HepG2 (cell line): ENCODE results near the gene NFAT5. TPM values are rescaled to one million over a fixed set of nuclear protein-coding genes. Genes with fewer than 3 reads are reported as not detected.

ENCODE experiments used
- ATAC-seq: fragments of 200-7000 bp; cut with Tn5 transposase; 3 replicates; pipeline ENCODE4 v1.9.1; 2020; ENCODE audit warnings: mild to moderate bottlenecking, moderate library complexity
- BruUV-seq: library from RNA; stranded (reverse); fragments of 400-500 nt; replicated peaks from 2 replicates; lab custom pipeline; 2021; lab: Mats Ljungman, UMichigan
- CTCF ChIA-PET: fragments of 300-600 bp; formaldehyde crosslinking; extraction: SDS; loops from one replicate; lab custom pipeline; 2021; ENCODE audit warnings: low total read pairs, inconsistent platforms, low intra/inter-chr PET ratio; lab: Yijun Ruan, JAX
- POLR2A ChIA-PET: fragments of 350-600 bp; sonication (Branson Sonifier 250); formaldehyde crosslinking; loops from one replicate; lab custom pipeline; 2020; ENCODE audit warnings: antibody characterized with exemption, inconsistent platforms; lab: Yijun Ruan, JAX
- DNase-seq: peaks from one replicate; pipeline ENCODE4 v3.0.0-alpha.2; 2015; ENCODE audit warnings: low spot score
- FAIRE-seq: peaks from 3 replicates; lab custom pipeline; 2011; peaks lifted over from hg19 to GRCh38; lab: Jason Lieb, UNC
- H2AFZ ChIP-seq: one replicate; pipeline ENCODE4 v1.6.1; 2011; ENCODE audit warnings: low read length, inconsistent platforms
- H3K27ac ChIP-seq: fragments of 300-600 bp; 3 replicates; pipeline ENCODE4 v1.8.0; 2011; ENCODE audit warnings: mixed run types, mild to moderate bottlenecking, mixed read lengths, low read length, inconsistent platforms; ENCODE audit not compliant: insufficient read depth; ENCODE audit errors: extremely low read length
- H3K27me3 ChIP-seq, 2 experiments: fragments of 200-600 bp in 1 of 2; 2 replicates in 1 of 2; 3 replicates in 1 of 2; pipeline versions ENCODE4 v1.6.0 to v1.8.0; 2011; ENCODE audit warnings: low read length in 2 of 2, mild to moderate bottlenecking in 2 of 2, moderate library complexity in 2 of 2, inconsistent platforms in 1 of 2; ENCODE audit not compliant: insufficient read depth in 2 of 2, control insufficient read depth in 1 of 2
- H3K36me3 ChIP-seq, 2 experiments: fragments of 200-600 bp in 1 of 2; replicated peaks in 1 of 2; 2 replicates in 1 of 2; 3 replicates in 1 of 2; pipeline versions ENCODE4 v1.5.1 to v1.8.0; 2011; ENCODE audit warnings: low read length in 2 of 2, inconsistent platforms in 1 of 2; ENCODE audit not compliant: insufficient read depth in 2 of 2, control insufficient read depth in 1 of 2
- H3K4me1 ChIP-seq: 2 replicates; pipeline ENCODE4 v1.5.1; 2012; ENCODE audit warnings: low read length, inconsistent platforms; ENCODE audit not compliant: insufficient read depth
- H3K4me2 ChIP-seq: 2 replicates; pipeline ENCODE4 v1.6.0; 2011; ENCODE audit warnings: low read depth, low read length, inconsistent platforms
- H3K4me3 ChIP-seq, 3 experiments: fragments of 200-600 bp in 1 of 3; sonication (generic), shearing (Covaris generic) in 1 of 3; replicated peaks in 1 of 3; 2 replicates each; pipeline ENCODE4 v1.5.1; 2011 to 2016; ENCODE audit warnings: low read length in 3 of 3, inconsistent platforms in 2 of 3, low read depth in 2 of 3, mild to moderate bottlenecking in 2 of 3, control low read depth in 1 of 3, mixed read lengths in 1 of 3; ENCODE audit not compliant: insufficient read depth in 1 of 3
- H3K79me2 ChIP-seq: one replicate; pipeline ENCODE4 v1.6.1; 2011; ENCODE audit warnings: low read length, inconsistent platforms; ENCODE audit not compliant: insufficient read depth
- H3K9ac ChIP-seq: 2 replicates; pipeline ENCODE4 v1.6.0; 2011; ENCODE audit warnings: mild to moderate bottlenecking, low read depth, low read length, inconsistent platforms; ENCODE audit not compliant: insufficient read depth
- H3K9me3 ChIP-seq: 2 replicates; pipeline ENCODE4 v1.5.1; 2012; ENCODE audit warnings: mild to moderate bottlenecking, low read length
- H4K20me1 ChIP-seq: 2 replicates; pipeline ENCODE4 v1.6.0; 2011; ENCODE audit warnings: inconsistent platforms, mild to moderate bottlenecking, low read length, moderate library complexity; ENCODE audit not compliant: insufficient read depth
- IKZF4 ChIP-seq: sonication (generic); formaldehyde crosslinking; IDR thresholded peaks from 2 replicates; pipeline ENCODE4 v1.5.1; 2020; ENCODE audit warnings: borderline replicate concordance, mild to moderate bottlenecking, low read depth, missing genetic modification reagents; ENCODE audit errors: not compliant biosample characterization
- MIXL1 ChIP-seq: IDR thresholded peaks from 2 replicates; pipeline ENCODE4 v1.6.1; 2016
- NRL ChIP-seq: sonication (generic); formaldehyde crosslinking; IDR thresholded peaks from 2 replicates; pipeline ENCODE4 v1.5.0; 2020; ENCODE audit warnings: missing genetic modification reagents, mild to moderate bottlenecking, moderate library complexity, borderline replicate concordance
- PHF21A ChIP-seq: sonication (generic); formaldehyde crosslinking; IDR thresholded peaks from 2 replicates; pipeline ENCODE4 v1.5.0; 2020; ENCODE audit warnings: mild to moderate bottlenecking, missing genetic modification reagents
- RAD21 ChIP-seq: fragments of 450-650 bp; formaldehyde crosslinking; IDR thresholded peaks from 2 replicates; pipeline ENCODE4 v1.5.0; 2020; ENCODE audit warnings: mild to moderate bottlenecking
- RXRA ChIP-seq: sonication (generic); formaldehyde crosslinking; IDR thresholded peaks from 2 replicates; pipeline ENCODE4 v1.5.1; 2020; ENCODE audit warnings: missing genetic modification reagents
- SKI ChIP-seq: fragments of 450-650 bp; IDR thresholded peaks from one replicate; pipeline ENCODE4 v1.6.1; 2018; ENCODE audit warnings: mild to moderate bottlenecking; ENCODE audit not compliant: partially characterized antibody
- TAF1 ChIP-seq: sonication (generic); formaldehyde crosslinking; IDR thresholded peaks from 2 replicates; pipeline ENCODE4 v1.4.0; 2020; ENCODE audit warnings: missing genetic modification reagents
- ZBTB3 ChIP-seq: sonication (generic); formaldehyde crosslinking; IDR thresholded peaks from 2 replicates; pipeline ENCODE4 v1.4.0; 2020; ENCODE audit warnings: low read depth, mild to moderate bottlenecking, moderate library complexity, missing genetic modification reagents, borderline replicate concordance
- ZFP1 ChIP-seq: IDR thresholded peaks from 2 replicates; pipeline ENCODE4 v1.6.1; 2016
- ZMYM4 ChIP-seq: sonication (generic); formaldehyde crosslinking; IDR thresholded peaks from 2 replicates; pipeline ENCODE4 v1.8.1; 2023; ENCODE audit warnings: mild to moderate bottlenecking, missing genetic modification reagents
- ZNF709 ChIP-seq: sonication (generic); formaldehyde crosslinking; IDR thresholded peaks from 2 replicates; pipeline ENCODE4 v1.5.0; 2020; ENCODE audit warnings: mild to moderate bottlenecking, missing genetic modification reagents
- WGBS: methylation state at CpG from one replicate; pipeline ENCODE4 v1.1.6; 2017; ENCODE audit warnings: low lambda C conversion rate; 5-methylcytosine and 5-hydroxymethylcytosine counted together
- in situ Hi-C: cut with HindIII; loops from 2 replicates; pipeline ENCODE4 v1.10.0; 2017; ENCODE audit warnings: low pct_unique_long_range_greater_than_20kb; ENCODE audit not compliant: extremely low pct_ligation_motif_present
- intact Hi-C: fragments of 100-400 bp; cut with micrococcal nuclease; formaldehyde crosslinking; loops from one replicate; pipeline ENCODE4 v1.10.0; 2022; ENCODE audit not compliant: unreplicated experiment
- polyA plus RNA-seq, 8 experiments: library from polyadenylated mRNA; depleted of rRNA in 3 of 8; stranded (reverse) in 7 of 8; unstranded in 1 of 8; fragments of >200 nt; fragmentation: Illumina TruSeq in 4 of 8; extraction: Trizol in 4 of 8; gene quantifications; 2 replicates each; pipeline versions ENCODE4 v1.2.1 to v1.2.3, GENCODE V29; 2011 to 2016; ENCODE audit warnings: low read depth in 4 of 8, missing spikeins in 1 of 8, mixed read lengths in 1 of 8; ENCODE audit not compliant: insufficient read depth in 1 of 8
- total RNA-seq, 5 experiments: library from RNA; depleted of rRNA; stranded (reverse); fragments of >200 nt; fragmentation: Illumina TruSeq; extraction: Trizol; gene quantifications; 2 replicates each; pipeline ENCODE4 v1.2.3, GENCODE V29; 2016; ENCODE audit warnings: low read depth in 1 of 5
- TF ChIP-seq, protein P1 (sequence below): IDR thresholded peaks from 2 replicates; pipeline ENCODE4 v1.6.1; 2016; ENCODE audit warnings: mild to moderate bottlenecking
- TF ChIP-seq, protein P2 (sequence below): IDR thresholded peaks from 2 replicates; pipeline ENCODE4 v1.6.1; 2016; ENCODE audit warnings: missing compliant biosample characterization, missing genetic modification reagents, borderline replicate concordance
- TF ChIP-seq, protein P3 (sequence below): sonication (generic); formaldehyde crosslinking; IDR thresholded peaks from 2 replicates; pipeline ENCODE4 v1.8.1; 2023; ENCODE audit warnings: missing genetic modification reagents, inconsistent platforms, borderline replicate concordance

Gene NFAT5
- total and polyA plus RNA-seq, 2 of the 13 experiments (the other 11 are each of a cell fraction or from before 2014, with no cell fraction given), result 20.5 to 54.3 TPM

DNA sequence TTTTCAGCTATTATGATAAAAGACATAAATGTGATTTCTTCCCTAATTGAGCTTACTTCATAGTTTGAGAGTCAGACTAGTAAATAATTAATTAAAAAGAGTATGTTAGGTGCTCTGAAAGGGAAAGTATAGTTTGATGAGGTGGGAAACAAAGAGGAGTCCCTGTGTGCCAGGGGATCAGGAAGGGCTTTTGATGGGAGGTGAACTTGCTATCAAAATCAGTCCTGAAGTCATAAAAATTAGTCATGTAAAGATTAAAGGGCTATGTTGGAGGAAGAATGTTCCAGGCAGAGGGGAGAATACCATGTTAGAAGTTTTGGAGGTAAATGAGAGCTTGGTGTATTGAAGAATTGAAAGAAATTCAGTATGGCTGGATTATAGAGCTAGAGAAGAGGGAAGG lies 31.0 kb downstream of the NFAT5 start (continued):
- TF ChIP-seq, protein P1, sequence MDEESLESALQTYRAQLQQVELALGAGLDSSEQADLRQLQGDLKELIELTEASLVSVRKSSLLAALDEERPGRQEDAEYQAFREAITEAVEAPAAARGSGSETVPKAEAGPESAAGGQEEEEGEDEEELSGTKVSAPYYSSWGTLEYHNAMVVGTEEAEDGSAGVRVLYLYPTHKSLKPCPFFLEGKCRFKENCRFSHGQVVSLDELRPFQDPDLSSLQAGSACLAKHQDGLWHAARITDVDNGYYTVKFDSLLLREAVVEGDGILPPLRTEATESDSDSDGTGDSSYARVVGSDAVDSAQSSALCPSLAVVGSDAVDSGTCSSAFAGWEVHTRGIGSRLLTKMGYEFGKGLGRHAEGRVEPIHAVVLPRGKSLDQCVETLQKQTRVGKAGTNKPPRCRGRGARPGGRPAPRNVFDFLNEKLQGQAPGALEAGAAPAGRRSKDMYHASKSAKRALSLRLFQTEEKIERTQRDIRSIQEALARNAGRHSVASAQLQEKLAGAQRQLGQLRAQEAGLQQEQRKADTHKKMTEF (CRISPR knock-in tag), result no peak
- TF ChIP-seq NRL (CRISPR knock-in tag), result no peak
- TF ChIP-seq ZNF709 (CRISPR knock-in tag), result no peak
- no peak for TF ChIP-seq RXRA (CRISPR knock-in tag)
- TF ChIP-seq, protein P2, sequence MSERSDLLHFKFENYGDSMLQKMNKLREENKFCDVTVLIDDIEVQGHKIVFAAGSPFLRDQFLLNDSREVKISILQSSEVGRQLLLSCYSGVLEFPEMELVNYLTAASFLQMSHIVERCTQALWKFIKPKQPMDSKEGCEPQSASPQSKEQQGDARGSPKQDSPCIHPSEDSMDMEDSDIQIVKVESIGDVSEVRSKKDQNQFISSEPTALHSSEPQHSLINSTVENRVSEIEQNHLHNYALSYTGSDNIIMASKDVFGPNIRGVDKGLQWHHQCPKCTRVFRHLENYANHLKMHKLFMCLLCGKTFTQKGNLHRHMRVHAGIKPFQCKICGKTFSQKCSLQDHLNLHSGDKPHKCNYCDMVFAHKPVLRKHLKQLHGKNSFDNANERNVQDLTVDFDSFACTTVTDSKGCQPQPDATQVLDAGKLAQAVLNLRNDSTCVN (CRISPR knock-in tag), result no peak
- TF ChIP-seq SKI, result no peak

DNA sequence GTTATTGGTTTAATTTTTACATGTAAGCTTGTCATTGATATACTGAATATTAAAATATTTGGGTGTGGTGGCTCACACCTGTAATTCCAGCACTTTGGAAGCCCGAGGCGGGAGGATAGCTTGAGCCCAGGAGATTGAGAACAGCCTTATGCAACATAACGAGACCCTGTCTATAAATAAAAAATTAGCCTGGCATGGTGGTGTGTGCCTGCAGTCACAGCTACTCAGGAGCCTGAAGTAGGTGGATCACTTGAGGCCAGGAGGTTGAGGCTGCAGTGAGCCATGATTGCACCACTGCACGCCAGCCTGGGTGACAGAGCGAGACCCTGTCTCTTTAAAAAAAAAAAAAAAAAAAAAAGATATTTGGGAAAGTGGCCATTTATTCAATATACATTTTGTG lies 32.3 kb downstream of the NFAT5 start:
- no peak overlapping the region for H3K4me3 ChIP-seq
- FAIRE-seq (no peak), DNase-seq (no peak), ATAC-seq (no peak)
- in situ Hi-C loops, result no loop called here
- no peak overlapping the region for H2AFZ ChIP-seq
- H3K36me3 ChIP-seq, result peaks cover 4 to 16% of the 10 kb centered on the region in 2 experiments; a peak in 4 of 5 replicates
- ChIA-PET POLR2A (no interaction called here), CTCF (no interaction called here)
- peaks cover 97% of the 10 kb centered on the region for H3K79me2 ChIP-seq
- 98% methylated on average over 5 of the region's 5 CpGs for WGBS
- peaks cover 53% of the 10 kb centered on the region for H4K20me1 ChIP-seq
- H3K9me3 ChIP-seq, result no peaks in the 10 kb centered on the region
- H3K4me1 ChIP-seq, result peaks cover 32% of the 10 kb centered on the region
- TF ChIP-seq ZFP1 (CRISPR knock-in tag), result no peak
- TF ChIP-seq IKZF4 (CRISPR knock-in tag), result no peak
- no peak for TF ChIP-seq ZMYM4 (CRISPR knock-in tag)
- TF ChIP-seq RAD21 (CRISPR knock-in tag), result no peak
- no peak for TF ChIP-seq TAF1 (CRISPR knock-in tag)
- TF ChIP-seq, protein P3, sequence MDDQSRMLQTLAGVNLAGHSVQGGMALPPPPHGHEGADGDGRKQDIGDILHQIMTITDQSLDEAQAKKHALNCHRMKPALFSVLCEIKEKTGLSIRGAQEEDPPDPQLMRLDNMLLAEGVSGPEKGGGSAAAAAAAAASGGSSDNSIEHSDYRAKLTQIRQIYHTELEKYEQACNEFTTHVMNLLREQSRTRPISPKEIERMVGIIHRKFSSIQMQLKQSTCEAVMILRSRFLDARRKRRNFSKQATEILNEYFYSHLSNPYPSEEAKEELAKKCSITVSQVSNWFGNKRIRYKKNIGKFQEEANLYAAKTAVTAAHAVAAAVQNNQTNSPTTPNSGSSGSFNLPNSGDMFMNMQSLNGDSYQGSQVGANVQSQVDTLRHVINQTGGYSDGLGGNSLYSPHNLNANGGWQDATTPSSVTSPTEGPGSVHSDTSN (CRISPR knock-in tag), result no peak
- no peak for TF ChIP-seq PHF21A
- no peak for TF ChIP-seq ZBTB3 (CRISPR knock-in tag)
- no peak for TF ChIP-seq MIXL1 (CRISPR knock-in tag)
- intact Hi-C loops, result no loop called here
- no peak overlapping the region for H3K4me2 ChIP-seq
- no peaks in the 10 kb centered on the region for H3K27me3 ChIP-seq
- no peak overlapping the region for H3K9ac ChIP-seq
- BruUV-seq, result no TSS peak
- H3K27ac ChIP-seq, result no peak overlapping the region
